HepG2 (cell line): Measurements from ENCODE around the gene TBCCD1. TPM values are rescaled to one million over a fixed set of nuclear protein-coding genes. Genes with fewer than 3 reads are reported as not detected.

ENCODE experiments used
- DMAP1 ChIP-seq: IDR thresholded peaks from 2 replicates; pipeline ENCODE4 v1.6.1; 2016
- ETV5 ChIP-seq: IDR thresholded peaks from 2 replicates; pipeline ENCODE4 v1.6.1; 2018; ENCODE audit warnings: missing biosample characterization, missing genetic modification reagents, inconsistent platforms, borderline replicate concordance
- HMG20A ChIP-seq: IDR thresholded peaks from 2 replicates; pipeline ENCODE4 v1.6.1; 2016; ENCODE audit warnings: borderline replicate concordance
- HNF4A ChIP-seq: sonication (generic); formaldehyde crosslinking; IDR thresholded peaks from 2 replicates; pipeline ENCODE4 v1.4.0; 2020; ENCODE audit warnings: missing genetic modification reagents
- IKZF4 ChIP-seq: sonication (generic); formaldehyde crosslinking; IDR thresholded peaks from 2 replicates; pipeline ENCODE4 v1.5.1; 2020; ENCODE audit warnings: borderline replicate concordance, mild to moderate bottlenecking, low read depth, missing genetic modification reagents; ENCODE audit errors: not compliant biosample characterization
- IRF1 ChIP-seq: sonication (generic); formaldehyde crosslinking; IDR thresholded peaks from 2 replicates; pipeline ENCODE4 v1.4.0; 2020; ENCODE audit warnings: low read depth, mild to moderate bottlenecking, missing genetic modification reagents
- KDM5A ChIP-seq: fragments of 200-600 bp; sonication (generic); IDR thresholded peaks from 2 replicates; pipeline ENCODE4 v1.7.0; 2018; ENCODE audit warnings: antibody characterized with exemption, mild to moderate bottlenecking, low read length, borderline replicate concordance
- MATR3 ChIP-seq: sonication (generic); formaldehyde crosslinking; IDR thresholded peaks from 2 replicates; pipeline ENCODE4 v1.4.0; 2020; ENCODE audit warnings: missing genetic modification reagents
- MBD4 ChIP-seq: IDR thresholded peaks from 2 replicates; pipeline ENCODE4 v1.6.1; 2012; ENCODE audit warnings: low read length, inconsistent platforms, borderline replicate concordance
- NFE2 ChIP-seq: sonication (generic); formaldehyde crosslinking; IDR thresholded peaks from 2 replicates; pipeline ENCODE4 v1.4.0; 2020; ENCODE audit warnings: missing genetic modification reagents
- NFIC ChIP-seq: IDR thresholded peaks from 2 replicates; pipeline ENCODE4 v1.6.1; 2012; ENCODE audit warnings: mild to moderate bottlenecking, low read length, inconsistent platforms
- NR2F6 ChIP-seq, 2 experiments: IDR thresholded peaks; 2 replicates each; pipeline ENCODE4 v1.6.1; 2016; ENCODE audit warnings: antibody characterized with exemption in 1 of 2, mild to moderate bottlenecking in 1 of 2
- RFX1 ChIP-seq: fragments of 450-650 bp; IDR thresholded peaks from 2 replicates; pipeline ENCODE4 v1.6.1; 2017
- SMAD3 ChIP-seq: sonication (generic); formaldehyde crosslinking; IDR thresholded peaks from 2 replicates; pipeline ENCODE4 v1.4.0; 2020; ENCODE audit warnings: missing genetic modification reagents
- SOX13 ChIP-seq, 3 experiments: fragments of 450-650 bp in 1 of 3; sonication (generic) in 1 of 3; formaldehyde crosslinking in 1 of 3; IDR thresholded peaks in 2 of 3; conservative IDR thresholded peaks in 1 of 3; 2 replicates each; pipeline versions ENCODE4 v1.5.0 to v1.6.1; 2016 to 2020; ENCODE audit warnings: antibody characterized with exemption in 1 of 3, mild to moderate bottlenecking in 1 of 3, missing compliant biosample characterization in 1 of 3, missing genetic modification reagents in 1 of 3, moderate library complexity in 1 of 3
- ZBTB20 ChIP-seq: sonication (generic); formaldehyde crosslinking; IDR thresholded peaks from 2 replicates; pipeline ENCODE4 v1.8.1; 2023; ENCODE audit warnings: missing genetic modification reagents, low read depth, mild to moderate bottlenecking, borderline replicate concordance
- ZNF207 ChIP-seq: fragments of 450-650 bp; IDR thresholded peaks from 2 replicates; pipeline ENCODE4 v1.6.1; 2016; ENCODE audit warnings: antibody characterized with exemption, borderline replicate concordance
- ZNF326 ChIP-seq: sonication (generic); formaldehyde crosslinking; IDR thresholded peaks from 2 replicates; pipeline ENCODE4 v1.4.0; 2020; ENCODE audit warnings: missing genetic modification reagents, borderline replicate concordance
- ZNF550 ChIP-seq: sonication (generic); formaldehyde crosslinking; IDR thresholded peaks from 2 replicates; pipeline ENCODE4 v1.4.0; 2020; ENCODE audit warnings: mild to moderate bottlenecking, missing genetic modification reagents, borderline replicate concordance
- ZNF576 ChIP-seq: sonication (generic); formaldehyde crosslinking; IDR thresholded peaks from 2 replicates; pipeline ENCODE4 v1.4.0; 2020; ENCODE audit warnings: mild to moderate bottlenecking, missing genetic modification reagents
- ZNF605 ChIP-seq: sonication (generic); formaldehyde crosslinking; IDR thresholded peaks from 2 replicates; pipeline ENCODE4 v1.8.0; 2022; ENCODE audit warnings: mild to moderate bottlenecking, missing genetic modification reagents
- ZSCAN29 ChIP-seq: sonication (generic); formaldehyde crosslinking; conservative IDR thresholded peaks from 2 replicates; pipeline ENCODE4 v1.4.0; 2020; ENCODE audit warnings: mild to moderate bottlenecking, missing genetic modification reagents
- polyA plus RNA-seq, 8 experiments: library from polyadenylated mRNA; depleted of rRNA in 3 of 8; stranded (reverse) in 7 of 8; unstranded in 1 of 8; fragments of >200 nt; fragmentation: Illumina TruSeq in 4 of 8; extraction: Trizol in 4 of 8; gene quantifications; 2 replicates each; pipeline versions ENCODE4 v1.2.1 to v1.2.3, GENCODE V29; 2011 to 2016; ENCODE audit warnings: low read depth in 4 of 8, missing spikeins in 1 of 8, mixed read lengths in 1 of 8; ENCODE audit not compliant: insufficient read depth in 1 of 8
- total RNA-seq, 5 experiments: library from RNA; depleted of rRNA; stranded (reverse); fragments of >200 nt; fragmentation: Illumina TruSeq; extraction: Trizol; gene quantifications; 2 replicates each; pipeline ENCODE4 v1.2.3, GENCODE V29; 2016; ENCODE audit warnings: low read depth in 1 of 5
- TF ChIP-seq, protein P1 (sequence below): sonication (generic); formaldehyde crosslinking; IDR thresholded peaks from 2 replicates; pipeline ENCODE4 v1.5.0; 2020; ENCODE audit warnings: missing genetic modification reagents
- TF ChIP-seq, protein P2 (sequence below): sonication (generic); formaldehyde crosslinking; IDR thresholded peaks from 2 replicates; pipeline ENCODE4 v1.4.0; 2020; ENCODE audit warnings: missing genetic modification reagents, mild to moderate bottlenecking, borderline replicate concordance
- TF ChIP-seq, protein P3 (sequence below): sonication (generic); formaldehyde crosslinking; conservative IDR thresholded peaks from 2 replicates; pipeline ENCODE4 v1.5.0; 2020; ENCODE audit warnings: missing genetic modification reagents

The TBCCD1 gene
- total and polyA plus RNA-seq, 2 of the 13 experiments (the other 11 are each of a cell fraction or from before 2014, with no cell fraction given): 13.6 to 16.2 TPM

DNA sequence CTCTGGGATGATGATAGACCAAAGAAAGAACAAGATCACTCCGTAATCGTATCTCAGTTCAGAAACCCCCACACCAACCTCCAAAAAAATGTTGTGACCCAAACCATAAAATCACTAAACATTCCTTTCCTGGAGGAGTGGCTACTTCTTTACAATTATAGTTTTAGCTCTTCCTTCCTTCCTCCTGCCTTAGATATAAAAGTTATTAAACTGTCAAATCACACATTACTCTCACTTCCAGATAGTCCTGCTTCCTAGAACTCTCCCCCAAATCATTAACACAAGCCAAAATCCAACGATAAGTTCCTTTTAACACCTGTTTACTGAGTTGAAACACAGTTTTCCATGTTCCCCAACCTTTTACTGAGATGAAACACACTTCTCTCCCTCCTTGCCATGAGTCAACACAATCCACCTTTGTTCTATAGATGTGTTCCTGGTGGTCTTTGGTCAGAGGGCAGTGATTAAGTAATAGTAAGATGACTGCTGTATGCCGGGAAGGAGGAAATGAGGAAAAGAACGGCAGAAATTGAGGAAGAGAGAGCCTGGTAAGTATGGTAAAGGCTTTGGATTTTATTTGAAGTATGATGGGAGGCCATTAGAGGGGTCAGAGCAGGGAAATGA, 14.6 kb downstream of the TBCCD1 start (continued):
- TF ChIP-seq ZNF326 (CRISPR knock-in tag) (no peak), HNF4A (CRISPR knock-in tag) (peak; percentile 80), HMG20A (CRISPR knock-in tag) (peak; percentile 88; the same call in 1 of the 2 replicates), KDM5A (no peak), MBD4 (no peak), ETV5 (0 out of 2 replicates have a peak, but pooled peaks have one; percentile 17), ZSCAN29 (no peak), ZNF576 (CRISPR knock-in tag) (no peak), ZNF550 (no peak), ZNF207 (no peak), DMAP1 (CRISPR knock-in tag) (no peak), IRF1 (CRISPR knock-in tag) (no peak), RFX1 (no peak), MATR3 (CRISPR knock-in tag) (no peak), NFIC (no peak), ZBTB20 (CRISPR knock-in tag) (no peak), NFE2 (CRISPR knock-in tag) (no peak), SOX13 (IDR thresholded peaks at IDR 0.05) (no peak), SOX13 (CRISPR knock-in tag; conservative IDR thresholded peaks at IDR 0.05 in 1 of 2, IDR thresholded peaks at IDR 0.05 in 1 of 2) (peak in 1 of 2 experiments; percentile 84; a peak in 2 of 4 replicates), SMAD3 (CRISPR knock-in tag) (no peak), ZNF605 (CRISPR knock-in tag) (no peak), IKZF4 (CRISPR knock-in tag) (no peak), NR2F6 (IDR thresholded peaks at IDR 0.05) (peak; percentile 49; the same call in 1 of the 2 replicates), NR2F6 (CRISPR knock-in tag; IDR thresholded peaks at IDR 0.05) (peak; percentile 49)
- TF ChIP-seq, protein P1, sequence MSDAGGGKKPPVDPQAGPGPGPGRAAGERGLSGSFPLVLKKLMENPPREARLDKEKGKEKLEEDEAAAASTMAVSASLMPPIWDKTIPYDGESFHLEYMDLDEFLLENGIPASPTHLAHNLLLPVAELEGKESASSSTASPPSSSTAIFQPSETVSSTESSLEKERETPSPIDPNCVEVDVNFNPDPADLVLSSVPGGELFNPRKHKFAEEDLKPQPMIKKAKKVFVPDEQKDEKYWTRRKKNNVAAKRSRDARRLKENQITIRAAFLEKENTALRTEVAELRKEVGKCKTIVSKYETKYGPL: no peak
- TF ChIP-seq, protein P2, sequence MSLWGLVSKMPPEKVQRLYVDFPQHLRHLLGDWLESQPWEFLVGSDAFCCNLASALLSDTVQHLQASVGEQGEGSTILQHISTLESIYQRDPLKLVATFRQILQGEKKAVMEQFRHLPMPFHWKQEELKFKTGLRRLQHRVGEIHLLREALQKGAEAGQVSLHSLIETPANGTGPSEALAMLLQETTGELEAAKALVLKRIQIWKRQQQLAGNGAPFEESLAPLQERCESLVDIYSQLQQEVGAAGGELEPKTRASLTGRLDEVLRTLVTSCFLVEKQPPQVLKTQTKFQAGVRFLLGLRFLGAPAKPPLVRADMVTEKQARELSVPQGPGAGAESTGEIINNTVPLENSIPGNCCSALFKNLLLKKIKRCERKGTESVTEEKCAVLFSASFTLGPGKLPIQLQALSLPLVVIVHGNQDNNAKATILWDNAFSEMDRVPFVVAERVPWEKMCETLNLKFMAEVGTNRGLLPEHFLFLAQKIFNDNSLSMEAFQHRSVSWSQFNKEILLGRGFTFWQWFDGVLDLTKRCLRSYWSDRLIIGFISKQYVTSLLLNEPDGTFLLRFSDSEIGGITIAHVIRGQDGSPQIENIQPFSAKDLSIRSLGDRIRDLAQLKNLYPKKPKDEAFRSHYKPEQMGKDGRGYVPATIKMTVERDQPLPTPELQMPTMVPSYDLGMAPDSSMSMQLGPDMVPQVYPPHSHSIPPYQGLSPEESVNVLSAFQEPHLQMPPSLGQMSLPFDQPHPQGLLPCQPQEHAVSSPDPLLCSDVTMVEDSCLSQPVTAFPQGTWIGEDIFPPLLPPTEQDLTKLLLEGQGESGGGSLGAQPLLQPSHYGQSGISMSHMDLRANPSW: no peak
- TF ChIP-seq, protein P3, sequence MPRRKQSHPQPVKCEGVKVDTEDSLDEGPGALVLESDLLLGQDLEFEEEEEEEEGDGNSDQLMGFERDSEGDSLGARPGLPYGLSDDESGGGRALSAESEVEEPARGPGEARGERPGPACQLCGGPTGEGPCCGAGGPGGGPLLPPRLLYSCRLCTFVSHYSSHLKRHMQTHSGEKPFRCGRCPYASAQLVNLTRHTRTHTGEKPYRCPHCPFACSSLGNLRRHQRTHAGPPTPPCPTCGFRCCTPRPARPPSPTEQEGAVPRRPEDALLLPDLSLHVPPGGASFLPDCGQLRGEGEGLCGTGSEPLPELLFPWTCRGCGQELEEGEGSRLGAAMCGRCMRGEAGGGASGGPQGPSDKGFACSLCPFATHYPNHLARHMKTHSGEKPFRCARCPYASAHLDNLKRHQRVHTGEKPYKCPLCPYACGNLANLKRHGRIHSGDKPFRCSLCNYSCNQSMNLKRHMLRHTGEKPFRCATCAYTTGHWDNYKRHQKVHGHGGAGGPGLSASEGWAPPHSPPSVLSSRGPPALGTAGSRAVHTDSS (CRISPR knock-in tag): no peak
